Iris pigment epithelial cell (primary cell): Measurements from ENCODE around the gene IL36RN.
A peak's percentile ranks its signal among the peaks of the same experiment; 100 is the strongest.

ENCODE experiments used
- DNase-seq: peaks from one replicate; pipeline ENCODE4 v3.0.0-alpha.2; 2011; ENCODE audit warnings: low read depth

The IL36RN gene

GRCh38 chr2:113050921-113051895, 7.8 kb upstream of the IL36RN start:
- DNase-seq = no peak

- no peak for DNase-seq
Observed at GRCh38 chr2:113052396-113052917, 6.5 kb upstream of the IL36RN start, which contains the start of gene IL36B. Gene IL36B, minus strand, starts transcription at chr2:113052867.

- DNase-seq = no peak
Observed at GRCh38 chr2:113053666-113054065, 5.3 kb upstream of the IL36RN start.

- DNase-seq = no peak
Observed at GRCh38 chr2:113054066-113054465, 4.9 kb upstream of the IL36RN start.

GRCh38 chr2:113056521-113056920, 2.5 kb upstream of the IL36RN start:
- no peak for DNase-seq

- no peak for DNase-seq
Observed at GRCh38 chr2:113057117-113057516, 1.9 kb upstream of the IL36RN start.

GRCh38 chr2:113058411-113058994, 495 bp upstream of the IL36RN start:
- no peak for DNase-seq

GRCh38 chr2:113060396-113060795, 1.4 kb downstream of the IL36RN start:
- DNase-seq = peak; percentile 25

GRCh38 chr2:113060796-113061195, 1.8 kb downstream of the IL36RN start:
- DNase-seq = no peak

GRCh38 chr2:113061241-113061640, 2.2 kb downstream of the IL36RN start:
- DNase-seq = no peak

- no peak for DNase-seq
Observed at GRCh38 chr2:113061896-113062770, 3.1 kb downstream of the IL36RN start.

GRCh38 chr2:113064281-113064680, 5.3 kb downstream of the IL36RN start:
- DNase-seq = no peak

- no peak for DNase-seq
Observed at GRCh38 chr2:113064898-113065297, 5.9 kb downstream of the IL36RN start.

GRCh38 chr2:113067681-113068080, 8.7 kb downstream of the IL36RN start, which contains the start of gene IL1F10:
Gene IL1F10, plus strand, starts transcription at chr2:113067970. Its CDS starts 4,769 bp downstream, at chr2:113072739.
- DNase-seq = no peak

GRCh38 chr2:113068249-113068648, 9.3 kb downstream of the IL36RN start:
- no peak for DNase-seq

- no peak for DNase-seq
Observed at GRCh38 chr2:113068706-113069485, 9.9 kb downstream of the IL36RN start.

GRCh38 chr2:113069676-113070605, 10.9 kb downstream of the IL36RN start:
- DNase-seq = no peak

- no peak for DNase-seq
Observed at GRCh38 chr2:113070606-113070975, 11.6 kb downstream of the IL36RN start.

- DNase-seq = no peak
Observed at GRCh38 chr2:113072584-113072983, 13.6 kb downstream of the IL36RN start.

GRCh38 chr2:113073325-113073834, 14.4 kb downstream of the IL36RN start:
- no peak for DNase-seq
